H9 (cell line): ENCODE data around the gene KANSL1L. TPM values are rescaled to one million over a fixed set of nuclear protein-coding genes. Genes with fewer than 3 reads are reported as not detected.

ENCODE experiments used
- DNase-seq: peaks from one replicate; pipeline ENCODE4 v3.0.0-alpha.2; 2017
- H2AFZ ChIP-seq: one replicate; pipeline ENCODE4 v1.6.1; 2013; ENCODE audit warnings: mild to moderate bottlenecking, low read length, control low read depth, moderate library complexity
- H2AK5ac ChIP-seq: 2 replicates; pipeline ENCODE4 v1.6.1; 2013; ENCODE audit warnings: low read length, control low read depth, mixed read lengths; ENCODE audit not compliant: insufficient read length
- H2BK120ac ChIP-seq: one replicate; pipeline ENCODE4 v1.6.1; 2013; ENCODE audit warnings: low read depth, mild to moderate bottlenecking, low read length, control low read depth, inconsistent platforms; ENCODE audit not compliant: poor library complexity, severe bottlenecking
- H2BK12ac ChIP-seq: 2 replicates; pipeline ENCODE4 v1.6.1; 2013; ENCODE audit warnings: low read length, control low read depth, mixed read lengths, low read depth; ENCODE audit not compliant: insufficient read length
- H2BK15ac ChIP-seq: 2 replicates; pipeline ENCODE4 v1.6.1; 2013; ENCODE audit warnings: low read depth, low read length, control low read depth
- H2BK20ac ChIP-seq: one replicate; pipeline ENCODE4 v1.6.1; 2013; ENCODE audit warnings: low read depth, mild to moderate bottlenecking, low read length, control low read depth, inconsistent platforms; ENCODE audit not compliant: poor library complexity, severe bottlenecking
- H2BK5ac ChIP-seq: 2 replicates; pipeline ENCODE4 v1.6.1; 2013; ENCODE audit warnings: low read length, control low read depth, mixed read lengths; ENCODE audit not compliant: insufficient read length
- H3K14ac ChIP-seq: 2 replicates; pipeline ENCODE4 v1.6.1; 2013; ENCODE audit warnings: low read length, control low read depth; ENCODE audit not compliant: insufficient read depth
- H3K18ac ChIP-seq: 2 replicates; pipeline ENCODE4 v1.6.1; 2013; ENCODE audit warnings: low read depth, mild to moderate bottlenecking, mixed read lengths, low read length, control low read depth; ENCODE audit not compliant: insufficient read length
- H3K23ac ChIP-seq: 2 replicates; pipeline ENCODE4 v1.6.1; 2013; ENCODE audit warnings: low read length, control low read depth, mixed read lengths, low read depth; ENCODE audit not compliant: insufficient read length
- H3K23me2 ChIP-seq: 2 replicates; pipeline ENCODE4 v1.6.1; 2013; ENCODE audit warnings: low read depth, mild to moderate bottlenecking, mixed read lengths, low read length, control low read depth; ENCODE audit not compliant: insufficient read length, poor library complexity, severe bottlenecking
- H3K27ac ChIP-seq: 2 replicates; pipeline ENCODE4 v1.5.1; 2013; ENCODE audit warnings: low read length, control low read depth, mixed read lengths, low read depth; ENCODE audit not compliant: insufficient read length
- H3K27me3 ChIP-seq: 2 replicates; pipeline ENCODE4 v1.6.1; 2013; ENCODE audit warnings: low read length, control low read depth, inconsistent platforms; ENCODE audit not compliant: insufficient read depth
- H3K4ac ChIP-seq: 2 replicates; pipeline ENCODE4 v1.6.1; 2013; ENCODE audit warnings: low read depth, mild to moderate bottlenecking, control low read depth, inconsistent platforms, low read length, moderate library complexity
- H3K4me1 ChIP-seq: 2 replicates; pipeline ENCODE4 v1.6.1; 2013; ENCODE audit warnings: low read length, control low read depth, inconsistent platforms; ENCODE audit not compliant: insufficient read depth
- H3K4me2 ChIP-seq: 2 replicates; pipeline ENCODE4 v1.6.1; 2013; ENCODE audit warnings: low read length, control low read depth, mixed read lengths; ENCODE audit not compliant: insufficient read length, insufficient read depth
- H3K56ac ChIP-seq: 2 replicates; pipeline ENCODE4 v1.6.1; 2013; ENCODE audit warnings: low read depth, mild to moderate bottlenecking, mixed read lengths, low read length, control low read depth; ENCODE audit not compliant: insufficient read length
- H3K79me1 ChIP-seq: 2 replicates; pipeline ENCODE4 v1.6.1; 2013; ENCODE audit warnings: low read depth, mild to moderate bottlenecking, moderate library complexity, low read length, control low read depth, inconsistent platforms; ENCODE audit not compliant: insufficient read depth, poor library complexity, severe bottlenecking
- H3K79me2 ChIP-seq: 2 replicates; pipeline ENCODE4 v1.6.1; 2013; ENCODE audit warnings: low read length, control low read depth, inconsistent platforms; ENCODE audit not compliant: insufficient read depth
- H3K9ac ChIP-seq: 2 replicates; pipeline ENCODE4 v1.6.1; 2013; ENCODE audit warnings: low read length, control low read depth, mixed read lengths; ENCODE audit not compliant: insufficient read length; ENCODE audit errors: extremely low read depth
- H3K9me3 ChIP-seq: one replicate; pipeline ENCODE4 v1.6.1; 2013; ENCODE audit warnings: low read depth, low read length, inconsistent platforms; ENCODE audit not compliant: control insufficient read depth
- H3T11ph ChIP-seq: one replicate; pipeline ENCODE4 v1.6.1; 2013; ENCODE audit warnings: mild to moderate bottlenecking, low read length, control low read depth, inconsistent platforms
- H4K20me1 ChIP-seq: one replicate; pipeline ENCODE4 v1.6.1; 2013; ENCODE audit not compliant: control insufficient read depth, insufficient read length, insufficient read depth
- H4K5ac ChIP-seq: 2 replicates; pipeline ENCODE4 v1.6.1; 2013; ENCODE audit warnings: low read depth, mild to moderate bottlenecking, mixed read lengths, low read length, control low read depth; ENCODE audit not compliant: insufficient read length
- H4K8ac ChIP-seq: replicated peaks from 2 replicates; pipeline ENCODE4 v1.6.1; 2013; ENCODE audit warnings: low read length, control low read depth, mixed read lengths, low read depth; ENCODE audit not compliant: insufficient read length
- H4K91ac ChIP-seq: 2 replicates; pipeline ENCODE4 v1.6.1; 2013; ENCODE audit warnings: low read depth, mild to moderate bottlenecking, moderate library complexity, mixed read lengths, low read length, control low read depth; ENCODE audit not compliant: insufficient read length
- H3K27ac Mint-ChIP-seq, 3 experiments: 2 replicates in 2 of 3; 3 replicates in 1 of 3; pipeline ENCODE4 v1.8.0; 2020 to 2021; ENCODE audit warnings: mixed read lengths in 3 of 3, mild to moderate bottlenecking in 1 of 3, moderate library complexity in 1 of 3
- H3K27me3 Mint-ChIP-seq: 2 replicates; pipeline ENCODE4 v1.8.0; 2021; ENCODE audit warnings: low read depth, mild to moderate bottlenecking, moderate library complexity, mixed read lengths
- H3K36me3 Mint-ChIP-seq, 3 experiments: 2 replicates in 2 of 3; 3 replicates in 1 of 3; pipeline ENCODE4 v1.8.0; 2020 to 2021; ENCODE audit warnings: low read depth in 3 of 3, mixed read lengths in 3 of 3; ENCODE audit not compliant: insufficient read depth in 1 of 3
- H3K4me1 Mint-ChIP-seq, 2 experiments: 2 replicates each; pipeline ENCODE4 v1.8.0; 2020; ENCODE audit warnings: mixed read lengths in 2 of 2
- H3K4me3 Mint-ChIP-seq, 2 experiments: 2 replicates in 1 of 2; 3 replicates in 1 of 2; pipeline ENCODE4 v1.8.0; 2020 to 2021; ENCODE audit warnings: mild to moderate bottlenecking in 2 of 2, mixed read lengths in 2 of 2, moderate library complexity in 1 of 2
- H3K9me3 Mint-ChIP-seq, 2 experiments: 2 replicates in 1 of 2; 3 replicates in 1 of 2; pipeline ENCODE4 v1.8.0; 2020; ENCODE audit warnings: mild to moderate bottlenecking in 2 of 2, mixed read lengths in 2 of 2, moderate library complexity in 1 of 2
- WGBS: extraction: QIAGEN DNeasy Blood & Tissue Kit; methylation state at CpG from one replicate; pipeline ENCODE4 v1.1.7; 2013; ENCODE audit warnings: missing lambda C conversion rate, low lambda C conversion rate, mixed read lengths; ENCODE audit not compliant: insufficient read length; ENCODE audit errors: extremely low coverage; 5-methylcytosine and 5-hydroxymethylcytosine counted together
- total RNA-seq: library from RNA; stranded (reverse); gene quantifications from 2 replicates; pipeline ENCODE4 v1.2.1, GENCODE V29; 2021
- TF ChIP-seq, protein P1 (sequence below): fragments of 200-600 bp; sonication (generic); conservative IDR thresholded peaks from 3 replicates; pipeline ENCODE4 v1.8.0; 2021; ENCODE audit warnings: antibody characterized with exemption, mild to moderate bottlenecking

The KANSL1L gene
- total RNA-seq, 1 experiment from 2014 or later: 8.2 TPM

DNA sequence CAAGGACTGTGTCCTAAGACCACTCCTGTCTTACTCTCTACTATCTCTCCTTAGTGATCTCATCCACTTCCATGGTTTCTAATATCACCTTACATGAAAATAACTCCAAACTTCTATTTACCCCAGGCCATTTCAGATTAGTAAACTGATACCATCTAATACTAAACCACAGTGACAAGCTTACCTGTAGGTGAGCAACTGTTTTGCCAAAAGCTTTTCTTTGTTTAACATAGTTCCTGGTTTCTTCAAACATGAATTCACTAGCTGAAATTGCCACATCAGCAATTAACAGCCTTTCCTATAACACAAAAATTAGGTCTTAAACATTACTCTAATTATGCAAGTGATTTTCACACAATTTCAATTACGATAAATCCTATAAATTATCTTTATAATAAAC lies 31.9 kb upstream of the KANSL1L start:
- no peak for DNase-seq
- Histone ChIP-seq H2AK5ac (no peak overlapping the region), H3K4me1 (no peaks in the 10 kb centered on the region), H4K20me1 (no peaks in the 10 kb centered on the region), H3K18ac (no peak overlapping the region), H3K9me3 (no peaks in the 10 kb centered on the region), H3T11ph (no peak overlapping the region), H3K14ac (no peak overlapping the region), H3K27me3 (no peaks in the 10 kb centered on the region), H2BK120ac (no peak overlapping the region), H4K5ac (no peak overlapping the region), H3K56ac (no peak overlapping the region), H4K8ac (no peak overlapping the region), H3K27ac (no peak overlapping the region), H3K79me1 (no peaks in the 10 kb centered on the region), H3K79me2 (no peaks in the 10 kb centered on the region), H2BK15ac (no peak overlapping the region), H3K4me2 (no peak overlapping the region), H4K91ac (no peak overlapping the region), H2BK20ac (no peak overlapping the region), H3K23me2 (no peaks in the 10 kb centered on the region), H2AFZ (no peak overlapping the region), H3K23ac (no peak overlapping the region), H2BK12ac (no peak overlapping the region), H3K9ac (no peak overlapping the region), H3K4ac (no peak overlapping the region), H2BK5ac (no peak overlapping the region)
- Mint-ChIP-seq H3K27ac (no peak overlapping the region), H3K9me3 (no peaks in the 10 kb centered on the region), H3K36me3 (no peaks in the 10 kb centered on the region), H3K27me3 (no peaks in the 10 kb centered on the region; the same call in 1 of the 2 replicates), H3K4me3 (no peak overlapping the region), H3K4me1 (peaks cover 0 to 3% of the 10 kb centered on the region in 2 experiments; a peak in 1 of 4 replicates)
- WGBS: 100% methylated on average over 1 of the region's 1 CpG
- TF ChIP-seq, protein P1, sequence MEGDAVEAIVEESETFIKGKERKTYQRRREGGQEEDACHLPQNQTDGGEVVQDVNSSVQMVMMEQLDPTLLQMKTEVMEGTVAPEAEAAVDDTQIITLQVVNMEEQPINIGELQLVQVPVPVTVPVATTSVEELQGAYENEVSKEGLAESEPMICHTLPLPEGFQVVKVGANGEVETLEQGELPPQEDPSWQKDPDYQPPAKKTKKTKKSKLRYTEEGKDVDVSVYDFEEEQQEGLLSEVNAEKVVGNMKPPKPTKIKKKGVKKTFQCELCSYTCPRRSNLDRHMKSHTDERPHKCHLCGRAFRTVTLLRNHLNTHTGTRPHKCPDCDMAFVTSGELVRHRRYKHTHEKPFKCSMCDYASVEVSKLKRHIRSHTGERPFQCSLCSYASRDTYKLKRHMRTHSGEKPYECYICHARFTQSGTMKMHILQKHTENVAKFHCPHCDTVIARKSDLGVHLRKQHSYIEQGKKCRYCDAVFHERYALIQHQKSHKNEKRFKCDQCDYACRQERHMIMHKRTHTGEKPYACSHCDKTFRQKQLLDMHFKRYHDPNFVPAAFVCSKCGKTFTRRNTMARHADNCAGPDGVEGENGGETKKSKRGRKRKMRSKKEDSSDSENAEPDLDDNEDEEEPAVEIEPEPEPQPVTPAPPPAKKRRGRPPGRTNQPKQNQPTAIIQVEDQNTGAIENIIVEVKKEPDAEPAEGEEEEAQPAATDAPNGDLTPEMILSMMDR: no peak
